Frontal cortex (tissue), 4 donors: ENCODE data around the gene CD40LG. TPM values are rescaled to one million over a fixed set of nuclear protein-coding genes. Genes with fewer than 3 reads are reported as not detected.

Source experiments
- DNase-seq, 2 donors: peaks; one replicate each; pipeline ENCODE4 v3.0.0; 2012; ENCODE audit warnings: low spot score in 2 of 2
- FAIRE-seq: peaks from 2 replicates; lab custom pipeline; 2012; peaks lifted over from hg19 to GRCh38; lab: Jason Lieb, UNC
- total RNA-seq: library from RNA; depleted of rRNA; stranded (reverse); fragments of >200 nt; gene quantifications from one replicate; pipeline ENCODE4 v1.2.3, GENCODE V29; 2014
- donor health status: control.
- donor health status: control.
- donor health status: control.

The CD40LG gene
- total RNA-seq, 1 donor from 2014 or later: not detected

DNA sequence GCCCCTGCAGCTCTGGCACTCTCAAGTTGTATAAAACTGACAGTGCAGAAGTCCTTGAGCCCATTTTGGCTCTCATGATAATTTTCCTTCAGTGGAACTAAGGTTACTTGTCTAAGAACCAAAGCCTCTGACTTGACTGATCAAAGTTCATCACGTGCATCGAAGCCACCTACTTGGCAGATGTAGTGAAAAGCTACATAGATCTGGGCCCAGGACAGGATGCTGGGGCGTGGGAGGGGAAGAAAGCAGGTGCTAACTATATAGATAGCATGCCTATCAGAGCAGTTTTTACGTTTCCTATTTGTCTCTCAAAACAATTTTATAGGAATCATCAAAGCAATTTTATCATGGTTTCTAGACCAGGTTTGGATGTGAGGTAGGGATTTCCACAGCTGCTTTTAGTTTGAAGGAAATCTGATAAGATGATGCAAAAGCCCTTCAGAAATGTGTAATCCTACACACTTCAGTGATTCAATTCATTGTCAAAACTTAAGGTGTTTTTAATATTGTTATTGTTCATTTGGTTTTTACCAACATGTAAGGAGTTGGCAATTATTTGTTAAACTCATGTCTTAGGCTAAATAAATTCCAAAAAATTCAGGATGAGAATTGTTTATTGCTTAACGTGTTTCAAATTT, 1.2 kb upstream of the CD40LG start:
- FAIRE-seq: no peak

GRCh38 chrX:136650811-136651210, 2.9 kb downstream of the CD40LG start:
- FAIRE-seq (no peak), DNase-seq (no peak)

More for the DNA sequence above, 1.2 kb upstream of the CD40LG start:
- DNase-seq: no peak

DNA sequence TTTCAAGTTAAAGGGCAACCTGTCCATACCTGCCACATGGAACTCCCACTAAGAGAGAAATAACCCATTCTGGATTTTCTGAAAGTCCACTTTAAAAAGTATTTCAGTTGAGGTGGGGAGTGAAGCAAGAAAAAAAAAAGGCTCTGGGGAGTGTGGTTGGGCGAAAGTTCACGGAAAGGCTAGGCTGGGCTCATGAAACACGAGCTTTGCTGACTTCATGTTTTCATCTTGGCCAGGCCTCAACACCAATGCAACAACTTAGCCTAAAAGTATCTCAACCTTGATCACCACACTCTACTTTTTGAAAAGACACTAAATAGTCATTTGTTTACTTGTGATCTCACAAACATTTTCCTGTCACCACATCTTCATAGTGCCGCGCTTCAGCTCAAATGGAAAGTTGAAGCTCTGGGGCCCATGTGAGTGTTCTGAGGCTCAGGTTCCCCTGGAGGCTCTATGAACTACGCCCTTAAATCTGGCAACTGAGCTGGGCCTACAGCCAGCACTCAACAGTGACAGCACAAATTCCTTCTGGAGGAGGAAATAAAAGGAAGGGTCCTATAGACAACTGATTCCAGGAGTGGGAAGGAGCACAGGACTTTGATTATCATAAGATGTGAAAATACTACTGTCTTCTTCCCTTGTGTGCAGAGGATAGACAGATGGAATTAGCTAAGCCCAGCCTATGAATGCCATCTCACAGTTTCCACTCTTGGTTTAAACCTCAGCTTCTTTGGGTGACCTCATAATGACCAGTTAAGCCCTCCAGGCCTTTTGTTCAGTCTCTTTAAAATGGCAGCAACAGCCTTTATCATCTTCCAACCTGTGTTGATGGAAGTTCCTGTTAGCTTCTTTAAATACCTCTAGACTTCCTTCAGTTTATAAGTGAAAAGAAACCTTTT, 5.1 kb downstream of the CD40LG start:
- no peak for FAIRE-seq
- DNase-seq: no peak

GRCh38 chrX:136656361-136656964, 8.5 kb downstream of the CD40LG start:
- FAIRE-seq: no peak
- no peak for DNase-seq

DNA sequence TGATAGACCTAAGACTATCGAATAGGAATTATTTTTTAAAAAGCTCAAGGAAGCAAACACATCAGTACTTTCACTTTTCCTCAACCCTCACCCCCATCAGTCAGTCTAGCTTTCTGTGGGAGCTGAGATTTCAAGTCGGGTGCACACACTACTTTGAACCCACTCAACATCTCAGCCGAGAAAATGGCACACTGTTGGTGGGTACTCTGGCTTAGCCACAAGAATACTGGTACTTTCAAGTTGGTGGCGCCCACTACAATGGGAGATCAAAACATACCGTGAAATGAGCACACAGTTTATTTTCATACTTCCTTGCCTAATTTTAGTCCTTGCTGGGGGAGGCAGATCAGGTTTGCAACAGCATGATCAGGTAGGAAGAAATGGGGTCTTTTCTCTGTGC, 10.2 kb downstream of the CD40LG start:
- no peak for DNase-seq
- FAIRE-seq: no peak

DNA sequence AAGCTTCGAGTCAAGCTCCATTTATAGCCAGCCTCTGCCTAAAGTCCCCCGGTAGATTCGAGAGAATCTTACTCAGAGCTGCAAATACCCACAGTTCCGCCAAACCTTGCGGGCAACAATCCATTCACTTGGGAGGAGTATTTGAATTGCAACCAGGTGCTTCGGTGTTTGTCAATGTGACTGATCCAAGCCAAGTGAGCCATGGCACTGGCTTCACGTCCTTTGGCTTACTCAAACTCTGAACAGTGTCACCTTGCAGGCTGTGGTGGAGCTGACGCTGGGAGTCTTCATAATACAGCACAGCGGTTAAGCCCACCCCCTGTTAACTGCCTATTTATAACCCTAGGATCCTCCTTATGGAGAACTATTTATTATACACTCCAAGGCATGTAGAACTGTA, 11.2 kb downstream of the CD40LG start:
- FAIRE-seq: no peak

GRCh38 chrX:136660896-136661295, 12.9 kb downstream of the CD40LG start:
- no peak for DNase-seq
- no peak for FAIRE-seq

More for the DNA sequence above, 11.2 kb downstream of the CD40LG start:
- no peak for DNase-seq

DNA sequence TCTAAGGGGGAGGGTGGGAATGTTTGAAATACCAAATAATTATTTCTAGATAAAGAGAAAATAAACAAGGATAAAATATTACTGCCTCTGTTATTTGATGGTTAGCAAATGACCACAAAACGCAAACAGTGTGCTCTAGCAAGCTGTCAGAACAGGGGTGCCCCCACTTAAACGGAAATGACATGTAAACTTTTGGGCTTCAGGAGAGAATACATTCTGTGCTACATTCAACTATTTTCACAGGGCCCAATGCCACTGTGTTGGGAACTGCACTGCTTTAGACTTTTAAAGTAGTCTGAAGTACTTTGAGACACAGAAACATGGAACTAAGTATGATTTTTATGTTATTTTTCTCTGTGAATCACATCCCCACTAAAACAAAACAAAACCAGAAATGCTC, 14.1 kb downstream of the CD40LG start:
- FAIRE-seq (no peak), DNase-seq (no peak)

GRCh38 chrX:136662976-136663375, 15.0 kb downstream of the CD40LG start:
- no peak for FAIRE-seq
- no peak for DNase-seq

DNA sequence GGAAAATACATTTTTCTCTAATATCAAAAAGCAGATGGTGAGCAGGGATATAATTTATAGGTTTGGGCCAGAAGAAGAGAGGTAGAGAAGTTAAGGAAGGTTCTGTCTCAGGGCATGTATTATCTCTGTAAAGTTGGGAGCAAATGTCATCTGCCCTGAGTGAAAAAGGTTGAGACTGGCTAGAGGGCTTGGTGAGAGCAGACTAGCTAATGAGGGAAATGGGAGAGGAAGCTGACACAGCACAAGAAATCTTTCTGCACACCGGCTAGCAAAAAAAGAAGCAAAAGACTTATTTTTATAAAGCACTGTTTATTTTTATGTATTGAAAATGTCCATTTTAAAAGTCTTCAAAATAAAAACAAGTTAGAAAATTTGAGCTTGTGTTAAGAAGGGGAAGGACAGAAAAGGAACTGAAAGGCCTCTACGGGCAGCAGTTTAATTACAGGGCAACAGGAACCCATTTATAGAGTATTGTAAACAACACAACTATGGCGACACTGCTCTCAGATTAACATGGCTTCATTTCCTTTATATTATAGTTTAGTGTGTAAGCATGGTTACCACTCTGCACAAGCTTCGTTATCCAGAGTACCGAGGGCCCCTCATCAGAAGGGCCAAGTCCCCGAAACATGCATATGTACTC, 17.4 kb downstream of the CD40LG start:
- DNase-seq: no peak
- FAIRE-seq: no peak

DNA sequence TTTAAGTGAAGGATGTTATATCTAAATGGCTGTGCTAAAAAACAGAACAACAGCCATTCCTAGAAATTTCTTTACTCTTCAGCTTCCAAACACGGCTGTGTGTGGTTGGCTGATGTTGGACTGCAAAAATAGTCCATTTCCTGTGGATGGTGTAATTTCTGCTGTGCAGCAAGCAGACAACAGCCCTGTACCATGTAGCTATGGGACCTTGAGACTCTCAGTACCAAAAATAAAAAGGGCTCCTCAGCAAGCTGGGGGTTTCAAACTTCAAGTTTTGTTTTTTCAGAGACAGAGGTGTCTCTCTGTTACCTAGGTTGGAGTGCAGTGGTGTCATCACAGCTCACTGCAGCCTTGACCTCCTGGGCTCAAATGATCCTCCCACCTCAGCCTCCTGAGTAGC, 18.1 kb downstream of the CD40LG start:
- no peak for FAIRE-seq

GRCh38 chrX:136667446-136668168, 19.6 kb downstream of the CD40LG start:
- FAIRE-seq: no peak
- no peak for DNase-seq

More for the DNA sequence above, 18.1 kb downstream of the CD40LG start:
- no peak for DNase-seq

DNA sequence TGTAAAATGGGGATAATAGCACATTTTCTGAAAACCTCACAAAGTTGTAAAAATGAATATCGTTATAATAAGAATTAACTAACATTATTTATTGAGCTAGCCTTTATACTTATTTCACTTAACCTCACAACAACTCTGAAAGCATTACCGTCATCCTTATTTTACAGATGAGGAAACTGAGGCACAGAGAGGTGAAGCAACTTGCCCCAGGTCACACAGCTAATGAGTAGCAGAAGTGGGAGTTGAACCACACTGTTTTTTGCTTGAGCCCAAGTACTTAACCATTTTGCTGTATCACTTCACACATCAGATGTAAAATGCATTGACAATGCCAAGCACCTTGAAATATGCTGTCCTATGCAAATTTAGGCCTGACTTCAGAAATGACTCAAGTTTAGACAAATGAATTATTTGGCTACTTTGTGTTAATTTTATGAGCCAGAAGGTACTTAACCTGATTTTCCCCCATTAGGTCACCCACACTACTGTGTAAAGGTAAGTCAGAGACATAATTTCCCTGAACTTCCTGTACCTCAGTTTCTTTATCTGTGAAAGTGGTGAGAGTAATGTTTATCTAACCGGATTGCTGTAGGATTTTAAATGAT, 23.1 kb downstream of the CD40LG start:
- DNase-seq: no peak
- FAIRE-seq: no peak

DNA sequence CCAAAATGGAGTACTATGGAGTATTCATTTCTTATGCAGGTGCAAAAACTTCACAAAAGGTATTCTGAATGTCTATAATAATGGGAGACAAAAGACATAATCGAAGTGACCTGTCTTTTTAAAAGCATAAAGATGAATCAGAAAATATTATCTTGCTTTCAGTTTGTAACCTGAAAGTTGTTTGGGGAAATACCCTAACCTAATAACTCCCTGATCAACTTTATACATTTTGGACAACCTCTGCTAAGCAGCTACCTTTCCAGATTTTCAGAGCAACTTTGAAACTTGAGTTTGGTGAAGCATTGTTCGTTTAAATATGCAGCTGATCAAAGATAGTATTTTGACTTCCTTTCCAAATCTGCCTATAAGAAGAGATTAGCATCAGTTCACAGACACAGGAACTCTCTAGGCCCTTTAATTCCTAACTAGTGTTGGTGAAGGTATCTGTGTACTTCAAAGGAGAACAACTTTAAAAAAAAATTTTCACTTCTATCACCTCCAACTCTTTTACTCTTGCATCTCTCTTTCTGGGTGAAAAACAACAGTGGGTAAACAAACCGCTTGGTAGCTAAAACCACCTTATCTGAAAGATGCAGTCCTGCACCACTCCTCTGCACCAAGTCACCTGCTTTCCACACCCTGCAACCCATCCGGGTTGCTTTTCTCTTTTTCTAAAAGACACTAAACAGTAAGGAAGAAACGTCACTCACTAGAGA, 26.5 kb downstream of the CD40LG start:
- FAIRE-seq (no peak), DNase-seq (no peak)

GRCh38 chrX:136679531-136679930, 31.6 kb downstream of the CD40LG start:
- DNase-seq (no peak), FAIRE-seq (no peak)

- DNase-seq (no peak), FAIRE-seq (no peak)
Observed at GRCh38 chrX:136684120-136684519, 36.2 kb downstream of the CD40LG start.

DNA sequence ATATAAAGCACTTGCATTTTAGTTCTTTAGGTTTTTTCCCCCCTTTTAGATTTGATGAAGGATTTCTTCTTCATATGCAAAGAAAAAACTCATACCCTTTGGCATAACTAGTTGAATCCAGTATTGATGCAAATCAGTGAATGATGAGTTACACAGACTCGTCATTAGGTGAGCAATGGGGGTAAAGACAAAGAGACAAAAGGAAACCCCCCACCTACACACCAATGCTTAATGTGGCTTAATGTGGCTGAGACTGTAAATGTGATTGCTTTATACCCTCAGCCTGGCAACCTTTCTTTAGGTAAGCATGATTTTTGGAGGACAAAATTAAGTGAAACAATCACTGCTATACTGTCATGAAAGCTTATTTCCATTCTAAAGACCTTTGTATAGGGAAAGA, 39.5 kb downstream of the CD40LG start:
- FAIRE-seq (no peak), DNase-seq (no peak)

GRCh38 chrX:136689436-136689835, 41.5 kb downstream of the CD40LG start:
- FAIRE-seq (no peak), DNase-seq (no peak)
